ENCODE data around the gene ERC1. TPM values are rescaled to one million over a fixed set of nuclear protein-coding genes. Genes with fewer than 3 reads are reported as not detected.

ERC1 gene
- total RNA-seq, 1 experiment from 2014 or later, result 40.4 TPM

- no peaks in the 10 kb centered on the region; the same call in 1 of the 2 replicates for H3K4me1 ChIP-seq (ENCODE audit: control insufficient read depth, insufficient read depth, low read length)
- TF ChIP-seq SIN3A (IDR thresholded peaks at IDR 0.05; ENCODE audit: borderline replicate concordance, insufficient read depth, low read depth, low read length) (no peak), CTCF (IDR thresholded peaks at IDR 0.05) (no peak), TCF7L2 (IDR thresholded peaks at IDR 0.05; ENCODE audit: low read depth, low read length) (no peak), REST (IDR thresholded peaks at IDR 0.05; ENCODE audit: insufficient read depth in 1 of 2, low read depth in 2 of 2, low read length in 1 of 2) (no peak)
- in situ Hi-C loops (cut with HindIII; ENCODE audit: low pct_unique_long_range_greater_than_20kb, low sequenced_read_pairs) (no loop called here), intact Hi-C loops (cut with micrococcal nuclease; ENCODE audit: unreplicated experiment) (no loop called here)
- no peak overlapping the region for H3K4me3 ChIP-seq (ENCODE audit: low read depth in 2 of 2, low read length in 2 of 2)
- H3K36me3 ChIP-seq (ENCODE audit: control insufficient read depth, insufficient read depth, low read length), result no peaks in the 10 kb centered on the region
- CTCF ChIA-PET, result no interaction called here
- BruUV-seq (replicated peaks), result no TSS peak
- no peaks in the 10 kb centered on the region for H3K27me3 ChIP-seq (ENCODE audit: control insufficient read depth, insufficient read depth, low read length)
- peak overlapping the region; percentile 34 for H3K27ac ChIP-seq (ENCODE audit: low read length)
- POLR2A ChIA-PET, result no interaction called here
- DNase-seq (ENCODE audit: low read depth, low spot score) (no peak), ATAC-seq (no peak)
- no peaks in the 10 kb centered on the region for H3K9me3 ChIP-seq (ENCODE audit: control insufficient read depth, insufficient read depth, low read depth, low read length)
These were observed 314.9 kb downstream of the ERC1 start for GRCh38 chr12:1305791-1306500.

- H3K9me3 ChIP-seq (ENCODE audit: control insufficient read depth, insufficient read depth, low read depth, low read length), result no peaks in the 10 kb centered on the region
- H3K4me3 ChIP-seq (ENCODE audit: low read depth in 2 of 2, low read length in 2 of 2), result no peak overlapping the region
- H3K27ac ChIP-seq (ENCODE audit: low read length), result no peak overlapping the region; the same call in 1 of the 2 replicates
- no peaks in the 10 kb centered on the region for H3K27me3 ChIP-seq (ENCODE audit: control insufficient read depth, insufficient read depth, low read length)
- ATAC-seq (no peak), DNase-seq (ENCODE audit: low read depth, low spot score) (no peak)
- peaks cover 2% of the 10 kb centered on the region; the same call in 1 of the 2 replicates for H3K4me1 ChIP-seq (ENCODE audit: control insufficient read depth, insufficient read depth, low read length)
- no peaks in the 10 kb centered on the region for H3K36me3 ChIP-seq (ENCODE audit: control insufficient read depth, insufficient read depth, low read length)
- in situ Hi-C loops (cut with HindIII; ENCODE audit: low pct_unique_long_range_greater_than_20kb, low sequenced_read_pairs), result no loop called here
- BruUV-seq (replicated peaks), result no TSS peak
- intact Hi-C loops (cut with micrococcal nuclease; ENCODE audit: unreplicated experiment), result no loop called here
- no peak for TF ChIP-seq CTCF (IDR thresholded peaks at IDR 0.05)
- no peak for TF ChIP-seq TCF7L2 (IDR thresholded peaks at IDR 0.05; ENCODE audit: low read depth, low read length)
- TF ChIP-seq SIN3A (IDR thresholded peaks at IDR 0.05; ENCODE audit: borderline replicate concordance, insufficient read depth, low read depth, low read length), result no peak
- no peak for TF ChIP-seq POLR2AphosphoS5 (IDR thresholded peaks at IDR 0.05; ENCODE audit: low read depth, low read length)
- no peak for TF ChIP-seq REST (IDR thresholded peaks at IDR 0.05; ENCODE audit: insufficient read depth in 1 of 2, low read depth in 2 of 2, low read length in 1 of 2)
- CTCF ChIA-PET, result no interaction called here
- POLR2A ChIA-PET, result no interaction called here
These were observed 315.8 kb downstream of the ERC1 start for GRCh38 chr12:1306817-1307216.
